OCI-LY3 (cell line): ENCODE measurements around the gene PDE4D.

ENCODE experiments used
- CTCF ChIP-seq: fragments of 200-600, 300-600 bp; sonication (generic); IDR thresholded peaks from 2 replicates; pipeline ENCODE4 v1.5.1; 2014; ENCODE audit warnings: antibody characterized with exemption, low read length, low read depth
- EZH2phosphoT487 ChIP-seq: fragments of 200-600 bp; shearing (Covaris generic); IDR thresholded peaks from 2 replicates; pipeline ENCODE4 v1.6.1; 2018; ENCODE audit warnings: antibody characterized with exemption, mixed run types, low read depth

DNA sequence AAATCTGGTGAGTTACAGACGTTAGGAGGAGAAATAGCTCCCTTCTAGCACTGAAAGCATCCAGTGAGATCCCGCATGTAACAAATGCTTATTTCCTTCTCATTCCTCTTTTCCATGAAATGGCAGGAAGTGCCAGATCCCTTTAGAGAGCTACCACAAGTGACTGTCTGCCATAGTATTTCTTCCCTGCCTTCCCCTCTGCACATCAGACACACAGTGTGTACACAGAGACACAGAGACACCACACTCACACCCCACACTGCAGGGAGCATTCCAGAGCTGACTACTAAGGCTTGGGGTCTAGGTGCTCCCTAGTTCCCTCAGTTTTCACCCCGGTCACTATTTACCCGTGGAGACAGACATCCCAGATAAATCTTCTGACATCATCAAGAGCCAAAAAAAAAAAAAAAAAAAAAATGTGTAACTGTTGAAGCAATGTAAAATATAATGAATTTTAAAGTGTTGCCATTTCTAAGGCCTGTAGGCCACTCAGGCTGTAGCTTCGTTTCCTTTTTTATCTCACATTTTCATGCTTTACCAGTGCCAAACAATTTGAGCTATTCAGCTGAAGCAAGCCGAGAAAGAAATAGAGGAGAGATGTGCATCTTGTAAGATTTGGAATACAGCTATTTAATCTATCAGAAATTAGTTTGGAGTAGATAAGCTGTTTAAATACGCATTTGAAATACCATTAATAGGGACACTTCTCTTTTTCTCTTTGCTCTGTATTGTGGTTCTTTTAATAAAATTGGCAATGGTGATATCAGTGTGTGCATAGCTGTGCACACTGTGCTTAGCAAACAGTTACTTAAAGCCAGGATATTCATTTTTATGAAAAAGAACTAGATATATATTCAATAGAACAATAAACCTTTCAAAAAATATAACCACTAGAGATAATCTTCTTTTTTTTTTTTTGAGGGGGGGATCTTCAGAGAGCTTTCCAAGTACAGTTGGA is 405.5 kb downstream of the PDE4D start:
- no peak for TF ChIP-seq CTCF
- TF ChIP-seq EZH2phosphoT487 = no peak
